T-helper 2 cell (primary cell): ENCODE measurements around the gene CYYR1.
"Not testable (repeated sequence)": the region's sequence is repeated elsewhere in the genome, so short reads cannot be mapped to it uniquely, and the experiment has no call there.

ENCODE experiments used
- DNase-seq, 5 experiments: peaks; one replicate each; pipeline versions ENCODE4 v3.0.0 to v3.0.0-alpha.2; 2012 to 2022

Gene CYYR1

GRCh38 chr21:26473471-26473870 is 99.6 kb downstream of the CYYR1 start:
- DNase-seq, result peak in 1 of 5 experiments; percentile 41

- no peak for DNase-seq
Measured at GRCh38 chr21:26471099-26471471, 102.0 kb downstream of the CYYR1 start.

DNA sequence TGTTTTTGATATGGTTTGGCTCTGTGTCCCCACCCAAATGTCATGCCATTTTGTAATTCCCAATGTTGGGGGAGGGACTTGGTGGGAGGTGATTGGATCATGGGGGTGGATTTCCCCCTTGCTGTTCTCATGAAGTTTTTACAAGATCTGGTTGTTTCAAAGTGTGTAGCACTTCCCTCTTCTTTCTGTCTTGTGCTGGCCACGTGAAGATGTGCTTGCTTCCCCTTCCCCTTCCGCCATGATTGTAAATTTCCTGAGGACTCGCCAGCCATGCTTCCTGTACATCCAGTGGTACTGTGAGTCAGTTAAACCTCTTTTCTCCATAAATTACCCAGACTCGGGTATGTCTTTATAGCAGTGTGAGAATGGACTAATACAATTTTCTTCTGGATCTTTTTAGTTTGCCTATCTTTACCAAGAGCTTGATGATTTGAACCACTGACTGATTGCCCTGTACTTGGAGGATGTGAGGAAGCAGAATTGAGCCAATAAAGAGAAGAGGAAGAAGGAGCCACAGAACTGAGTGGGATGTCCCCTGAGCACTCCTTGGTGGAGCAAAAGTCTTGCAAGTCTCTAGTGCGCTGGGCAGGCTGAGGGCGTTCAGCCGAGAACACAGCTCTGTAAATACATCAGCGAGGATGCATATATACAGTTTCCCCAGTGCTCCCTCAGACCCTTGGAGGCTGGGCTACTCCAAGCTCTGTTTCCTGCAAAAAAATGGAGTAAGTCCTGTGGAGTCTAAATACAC is 102.6 kb downstream of the CYYR1 start:
- DNase-seq, result no peak

- no peak for DNase-seq
Measured at GRCh38 chr21:26469789-26470188, 103.3 kb downstream of the CYYR1 start.

DNA sequence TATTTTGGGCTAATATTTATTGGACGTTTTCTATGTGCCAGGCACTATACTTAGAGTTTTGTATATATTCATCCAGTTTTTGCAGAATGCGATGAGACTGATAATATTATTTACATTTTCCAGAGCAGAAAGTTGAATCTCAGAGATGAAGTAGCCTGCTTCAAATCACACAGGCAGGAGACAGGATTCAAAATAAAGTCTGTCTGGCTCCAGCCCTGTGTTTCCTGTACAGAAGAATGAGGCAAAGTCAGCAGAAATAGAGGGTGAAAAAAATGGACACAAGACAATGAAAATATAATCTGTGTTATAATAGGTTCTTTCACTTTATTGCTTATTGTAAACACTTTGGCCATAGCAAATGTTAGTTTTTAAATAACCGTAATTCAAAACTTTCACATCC is 107.2 kb downstream of the CYYR1 start:
- no peak for DNase-seq

DNA sequence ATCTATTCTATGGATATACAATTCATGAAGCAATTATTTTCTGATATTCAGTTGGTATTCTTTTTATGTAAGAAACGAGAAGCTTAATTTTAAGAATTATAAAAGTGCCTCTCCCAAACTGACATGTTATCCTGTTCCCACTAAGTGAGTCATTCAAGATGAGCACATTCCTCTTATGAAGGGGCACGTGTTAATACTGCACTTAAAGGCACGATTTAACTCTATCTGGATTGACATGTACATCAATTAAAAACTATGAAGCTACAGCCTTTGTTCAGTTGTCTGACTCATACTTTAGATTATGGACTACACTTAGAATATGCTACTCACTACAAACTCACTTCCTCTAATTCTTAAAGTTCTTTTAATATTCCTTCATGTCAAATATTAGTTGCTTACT is 111.6 kb downstream of the CYYR1 start:
- DNase-seq, result no peak

GRCh38 chr21:26460621-26461020 is 112.5 kb downstream of the CYYR1 start:
- DNase-seq, result no peak

- not testable (repeated sequence) for DNase-seq
Measured at GRCh38 chr21:26458854-26459253, 114.2 kb downstream of the CYYR1 start.

GRCh38 chr21:26457817-26458216 is 115.3 kb downstream of the CYYR1 start:
- no peak for DNase-seq

GRCh38 chr21:26453267-26453666 is 119.8 kb downstream of the CYYR1 start:
- DNase-seq, result no peak

- DNase-seq, result peak in 1 of 5 experiments; percentile 30
Measured at GRCh38 chr21:26451081-26451740, 121.9 kb downstream of the CYYR1 start.

- DNase-seq, result no peak
Measured at GRCh38 chr21:26449161-26449560, 123.9 kb downstream of the CYYR1 start.

- DNase-seq, result no peak
Measured at GRCh38 chr21:26448751-26449150, 124.3 kb downstream of the CYYR1 start.

- no peak for DNase-seq
Measured at GRCh38 chr21:26447932-26448475, 125.1 kb downstream of the CYYR1 start.

- DNase-seq, result no peak
Measured at GRCh38 chr21:26445440-26445839, 127.6 kb downstream of the CYYR1 start.

GRCh38 chr21:26444646-26445045 is 128.4 kb downstream of the CYYR1 start:
- DNase-seq, result no peak

GRCh38 chr21:26443867-26444266 is 129.2 kb downstream of the CYYR1 start:
- DNase-seq, result no peak

DNA sequence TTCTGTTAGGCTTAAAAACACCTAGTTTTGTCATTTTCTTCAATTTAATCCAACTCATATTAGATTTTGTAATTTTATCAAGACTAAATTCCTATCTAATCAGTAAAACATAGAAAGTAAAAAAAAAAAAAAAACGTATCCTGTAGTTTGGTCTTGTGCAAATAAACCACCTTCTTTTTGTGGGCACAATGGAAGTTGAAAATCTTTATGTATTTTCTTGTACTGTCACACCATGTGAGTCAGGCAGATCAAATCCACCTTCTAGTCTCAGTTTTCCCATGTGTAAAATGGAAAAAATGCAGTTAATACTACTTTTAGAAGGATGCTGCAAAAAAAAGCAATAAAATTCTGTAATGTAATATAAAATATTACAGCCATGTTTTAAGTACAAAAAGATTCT is 129.8 kb downstream of the CYYR1 start:
- no peak for DNase-seq

- no peak for DNase-seq
Measured at GRCh38 chr21:26441149-26441548, 131.9 kb downstream of the CYYR1 start.

DNA sequence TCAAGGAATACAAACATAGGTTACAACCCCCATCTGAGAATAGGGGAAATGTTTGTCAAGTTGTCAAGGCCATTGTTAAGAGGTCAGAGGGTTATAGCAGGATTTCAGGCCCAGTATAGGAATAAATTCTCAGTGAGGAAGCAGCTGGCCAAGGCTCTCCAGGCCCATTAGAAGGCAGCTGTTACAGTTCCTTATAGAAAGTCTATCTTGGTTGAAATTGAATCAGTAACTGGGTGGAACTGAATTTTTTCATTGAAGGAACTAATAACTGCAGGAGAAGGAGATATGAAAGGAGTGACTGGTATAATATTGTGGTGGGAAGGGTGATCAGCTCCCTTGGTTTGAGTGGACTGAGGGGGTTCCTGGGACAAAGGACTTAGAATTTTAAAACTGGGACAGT is 134.1 kb downstream of the CYYR1 start:
- no peak for DNase-seq

DNA sequence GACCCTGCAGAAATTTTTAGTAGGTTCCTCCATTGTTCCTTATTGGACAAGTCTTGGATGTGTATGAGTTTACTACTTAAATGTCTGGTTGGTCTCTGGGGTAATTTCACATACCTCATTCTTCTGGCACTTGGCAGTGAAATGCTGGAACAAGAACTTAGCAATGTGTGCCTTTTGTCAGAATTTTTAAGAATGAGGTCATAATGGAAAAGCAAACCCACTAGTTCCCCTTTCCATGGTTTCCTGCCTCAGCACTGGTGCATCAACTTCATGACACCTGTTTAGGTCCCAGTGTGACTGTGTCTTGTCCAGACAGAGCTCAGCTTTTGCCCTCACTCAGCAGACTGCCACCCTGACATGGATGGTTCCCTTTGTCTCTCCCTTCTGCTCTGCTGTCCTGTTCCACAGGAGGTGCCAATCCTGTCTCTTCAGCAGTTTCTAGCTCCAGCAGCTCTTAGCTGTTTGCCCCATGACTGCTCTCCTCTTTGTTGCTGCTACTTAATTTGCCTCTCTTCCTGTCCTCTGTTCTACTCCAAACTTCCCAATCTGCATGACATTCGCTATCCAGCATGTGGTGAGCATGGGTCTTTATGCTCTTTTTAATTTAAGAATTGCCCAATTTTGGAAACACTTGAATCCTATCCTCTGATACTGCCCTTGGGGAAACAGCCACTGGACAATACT is 135.6 kb downstream of the CYYR1 start:
- no peak for DNase-seq

DNA sequence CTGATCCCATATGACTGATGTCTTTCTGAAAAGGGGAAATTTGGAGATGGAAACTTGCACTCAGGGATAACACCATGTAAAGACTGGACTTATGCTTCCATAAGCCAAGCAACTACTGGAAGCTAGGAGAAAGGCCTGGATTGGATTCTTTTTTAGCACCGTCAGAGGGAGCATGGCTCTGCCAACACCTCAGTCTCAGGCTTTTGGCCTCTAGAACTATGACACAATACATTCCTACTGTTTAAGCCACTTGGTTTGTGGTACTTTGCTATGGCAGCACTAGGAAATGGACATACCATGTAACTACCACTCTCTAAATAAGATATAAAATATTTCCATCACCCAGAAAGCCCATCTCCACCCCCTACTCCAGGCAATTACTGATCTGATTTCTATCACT is 139.7 kb downstream of the CYYR1 start:
- DNase-seq, result no peak

DNA sequence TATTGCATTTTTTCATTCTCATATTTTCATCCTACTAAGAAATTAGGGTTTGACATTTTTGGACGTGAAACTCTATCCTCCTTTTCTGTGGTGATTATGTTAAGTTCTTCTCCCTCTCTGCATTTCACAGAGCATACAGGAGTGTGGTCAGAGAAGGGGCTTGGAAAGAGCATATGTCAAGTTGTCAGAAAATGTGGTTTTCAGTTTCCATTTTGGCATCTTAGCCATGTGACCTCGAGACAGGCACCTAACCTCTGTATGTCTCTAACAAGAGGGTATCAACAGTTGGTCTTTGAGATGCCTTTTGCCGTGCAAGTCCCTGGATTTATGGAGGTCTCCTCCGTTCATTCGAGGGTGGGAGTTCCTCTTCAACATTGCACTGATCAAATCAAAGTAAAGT is 140.7 kb downstream of the CYYR1 start:
- DNase-seq, result peak in 1 of 5 experiments; percentile 8

DNA sequence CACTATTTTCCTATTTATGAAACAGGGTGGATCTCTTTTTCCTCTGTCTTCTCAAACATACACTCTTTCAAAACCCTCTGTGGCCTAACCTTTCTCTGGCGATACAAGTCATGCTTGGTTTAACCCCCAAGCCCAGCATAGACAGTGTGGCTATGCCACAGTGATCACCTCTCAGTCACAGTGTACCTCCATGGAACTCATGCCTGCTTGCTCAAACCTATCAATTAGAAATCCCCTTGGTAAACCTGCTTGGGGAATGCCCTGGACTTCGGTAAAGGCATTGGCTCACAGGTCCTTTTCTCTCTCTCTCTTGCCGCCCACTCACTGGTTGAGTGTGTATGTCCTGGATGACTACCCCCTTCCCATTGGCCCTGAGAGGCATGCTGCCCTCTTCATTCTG is 147.5 kb downstream of the CYYR1 start:
- no peak for DNase-seq
